Common myeloid progenitor, CD34-positive (primary cell): ENCODE measurements around the gene CLEC10A.
"Not testable (repeated sequence)": the region's sequence is repeated elsewhere in the genome, so short reads cannot be mapped to it uniquely, and the experiment has no call there.

Source experiments
- CTCF ChIA-PET: fragments of 350-600 bp; sonication (Branson Sonifier 250); formaldehyde crosslinking; loops from one replicate; lab custom pipeline; 2021; ENCODE audit warnings: antibody characterized with exemption; lab: Charles Lee
- POLR2A ChIA-PET: fragments of 350-600 bp; sonication (Branson Sonifier 250); formaldehyde crosslinking; loops from one replicate; lab custom pipeline; 2021; ENCODE audit warnings: antibody characterized with exemption; lab: Charles Lee
- DNase-seq, 3 donors: peaks; one replicate each; pipeline versions ENCODE4 v3.0.0 to v3.0.0-alpha.2; 2013
- H3K27ac ChIP-seq, 2 experiments: 1 replicate in 1 of 2; 2 replicates in 1 of 2; pipeline ENCODE4 v1.7.0; 2013; ENCODE audit warnings: inconsistent platforms in 2 of 2, low read length in 2 of 2, mild to moderate bottlenecking in 2 of 2, low read depth in 1 of 2, moderate library complexity in 1 of 2; ENCODE audit not compliant: severe bottlenecking in 2 of 2, insufficient read depth in 1 of 2, poor library complexity in 1 of 2
- H3K27me3 ChIP-seq, 5 experiments: replicated peaks in 2 of 5; 1 replicate in 3 of 5; 2 replicates in 2 of 5; pipeline versions ENCODE4 v1.6.1 to v1.7.0; 2013; ENCODE audit warnings: low read length in 4 of 5, mild to moderate bottlenecking in 2 of 5, moderate library complexity in 2 of 5, inconsistent platforms in 1 of 5; ENCODE audit not compliant: insufficient read depth in 5 of 5, control insufficient read depth in 4 of 5
- H3K36me3 ChIP-seq, 4 experiments: 1 replicate in 2 of 4; 2 replicates in 2 of 4; pipeline versions ENCODE4 v1.6.1 to v1.7.0; 2013; ENCODE audit warnings: low read length in 3 of 4, control low read depth in 1 of 4, mild to moderate bottlenecking in 1 of 4; ENCODE audit not compliant: control insufficient read depth in 4 of 4, insufficient read depth in 4 of 4
- H3K4me1 ChIP-seq, 4 experiments: 1 replicate in 3 of 4; 2 replicates in 1 of 4; pipeline versions ENCODE4 v1.6.1 to v1.7.1; 2013; ENCODE audit warnings: low read length in 3 of 4, mild to moderate bottlenecking in 3 of 4, control low read depth in 1 of 4, inconsistent platforms in 1 of 4, moderate library complexity in 1 of 4; ENCODE audit not compliant: control insufficient read depth in 4 of 4, insufficient read depth in 4 of 4; ENCODE audit errors: control extremely low read depth in 1 of 4
- H3K4me3 ChIP-seq, 7 experiments: 1 replicate in 4 of 7; 2 replicates in 3 of 7; pipeline versions ENCODE4 v1.5.1 to v1.7.0; 2013; ENCODE audit warnings: mild to moderate bottlenecking in 7 of 7, low read length in 6 of 7, moderate library complexity in 6 of 7, inconsistent platforms in 2 of 7, low read depth in 2 of 7, control low read depth in 1 of 7; ENCODE audit not compliant: insufficient read depth in 4 of 7, control insufficient read depth in 1 of 7; ENCODE audit errors: extremely low read depth in 1 of 7
- H3K9me3 ChIP-seq, 5 experiments: 1 replicate in 4 of 5; 2 replicates in 1 of 5; pipeline versions ENCODE4 v1.6.1 to v1.7.1; 2013; ENCODE audit warnings: low read length in 4 of 5, mild to moderate bottlenecking in 2 of 5, inconsistent platforms in 1 of 5, low read depth in 1 of 5, moderate library complexity in 1 of 5; ENCODE audit not compliant: control insufficient read depth in 4 of 5, insufficient read depth in 2 of 5; ENCODE audit errors: control extremely low read depth in 1 of 5
- WGBS: methylation state at CpG from one replicate; pipeline ENCODE4 v1.1.5; 2013; ENCODE audit not compliant: insufficient coverage; 5-methylcytosine and 5-hydroxymethylcytosine counted together

CLEC10A gene

DNA sequence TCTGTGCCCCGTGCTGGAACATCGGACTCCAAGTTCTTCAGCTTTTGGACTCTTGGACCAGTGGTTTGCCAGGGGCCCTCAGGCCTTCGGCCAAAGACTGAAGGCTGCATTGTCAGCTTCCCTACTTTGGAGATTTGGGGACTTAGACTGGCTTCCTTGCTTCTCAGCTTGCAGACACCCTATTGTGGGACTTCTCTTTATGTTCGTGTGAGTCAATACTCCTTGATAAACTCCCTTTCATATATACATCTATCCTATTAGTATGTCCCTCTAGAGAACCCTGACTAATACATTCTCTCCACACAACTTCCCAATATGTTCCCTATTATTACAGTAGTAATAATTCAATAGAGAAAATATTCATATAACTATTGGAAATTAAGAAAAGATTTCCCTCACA, 43.8 kb upstream of the CLEC10A start:
- 100% methylated on average over 3 of the region's 4 CpGs for WGBS
- ChIA-PET POLR2A (no interaction called here), CTCF (interaction anchor here (1.0 to 1.3 kb wide), 3 partner anchors 9 to 16 kb away, joined by 3 read pairs; no protein-coding TSS in a partner anchor)
- Histone ChIP-seq H3K36me3 (no peaks in the 10 kb centered on the region), H3K9me3 (no peaks in the 10 kb centered on the region), H3K4me3 (no peak overlapping the region), H3K4me1 (peaks cover 0 to 10% (median 8%) of the 10 kb centered on the region in 4 experiments), H3K27me3 (no peaks in the 10 kb centered on the region), H3K27ac (no peak overlapping the region)
- no peak for DNase-seq

DNA sequence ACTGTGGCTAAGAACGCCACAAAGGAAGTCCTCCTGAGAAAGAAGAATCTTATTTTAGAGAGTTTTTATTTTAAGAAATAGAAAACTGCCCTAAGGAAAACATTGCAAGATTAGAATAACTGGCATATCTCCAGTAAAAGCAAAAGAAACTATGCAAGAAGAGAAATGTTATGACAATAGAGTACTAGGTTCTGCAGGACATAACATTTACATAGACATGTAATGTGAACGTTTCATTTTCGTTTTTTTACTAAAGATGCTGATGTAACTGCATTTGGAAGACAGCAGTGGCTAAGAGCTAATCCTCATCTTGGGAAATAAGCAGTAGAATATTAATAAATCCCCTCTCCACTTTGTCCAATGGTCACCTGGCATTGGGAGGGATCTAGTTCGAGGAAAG, 42.3 kb upstream of the CLEC10A start:
- H3K27me3 ChIP-seq: no peaks in the 10 kb centered on the region
- ChIA-PET POLR2A (no interaction called here), CTCF (interaction anchor here (0.9 to 1.6 kb wide), 3 partner anchors 14 to 77 kb away, joined by 3 to 8 read pairs (median 4); no protein-coding TSS in a partner anchor)
- H3K36me3 ChIP-seq: no peaks in the 10 kb centered on the region
- no peak for DNase-seq
- H3K4me1 ChIP-seq: peaks cover 0 to 15% (median 11%) of the 10 kb centered on the region in 4 experiments
- WGBS: no CpG with 5 or more reads among the region's 4 CpGs
- no peak overlapping the region for H3K4me3 ChIP-seq
- H3K9me3 ChIP-seq: no peaks in the 10 kb centered on the region
- no peak overlapping the region for H3K27ac ChIP-seq

DNA sequence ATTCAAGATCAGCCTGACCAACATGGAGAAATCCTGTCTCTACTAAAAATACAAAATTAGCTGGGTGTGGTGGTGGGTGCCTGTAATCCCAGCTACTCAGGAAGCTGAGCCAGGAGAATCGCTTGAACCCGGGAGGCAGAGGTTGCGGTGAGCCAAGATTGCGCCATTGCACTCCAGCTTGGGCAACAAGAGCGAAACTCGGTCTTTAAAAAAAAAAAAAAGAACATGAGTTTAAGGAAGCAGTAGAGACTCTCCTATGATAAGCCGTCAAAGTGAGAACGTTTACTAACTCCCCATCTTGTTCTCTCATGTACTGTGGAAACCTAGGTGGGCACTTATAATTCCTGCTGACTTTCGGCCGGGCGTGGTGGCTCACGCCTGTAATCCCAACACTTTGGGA, 40.6 kb upstream of the CLEC10A start:
- peak in 2 of 3 donors; percentile 51 to 59 for DNase-seq

DNA sequence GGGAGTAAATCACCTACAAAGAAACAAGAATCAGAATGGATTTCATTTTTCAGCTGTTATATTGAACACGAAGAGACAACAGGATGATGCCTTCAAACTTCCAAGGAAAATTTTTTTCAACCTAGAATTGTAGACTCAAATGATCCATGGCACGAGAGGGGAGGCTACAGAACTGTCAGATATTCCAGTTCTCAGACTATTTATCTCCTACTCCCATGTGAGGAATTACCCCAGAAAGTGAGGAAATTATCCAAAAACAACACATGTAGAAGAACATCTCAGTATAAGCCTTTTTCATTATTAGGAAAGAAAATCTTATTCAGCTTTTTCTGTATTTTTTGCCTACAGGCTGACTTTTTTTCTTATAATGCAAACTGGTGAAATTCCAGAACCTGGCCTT, 40.1 kb upstream of the CLEC10A start:
- CTCF ChIA-PET: no interaction called here
- Histone ChIP-seq H3K27ac (no peak overlapping the region), H3K4me1 (peaks cover 0 to 27% (median 16%) of the 10 kb centered on the region in 4 experiments), H3K36me3 (no peaks in the 10 kb centered on the region), H3K27me3 (no peaks in the 10 kb centered on the region), H3K9me3 (no peaks in the 10 kb centered on the region), H3K4me3 (no peak overlapping the region)
- WGBS: 100% methylated on average over 1 of the region's 2 CpGs
- no peak for DNase-seq
- POLR2A ChIA-PET: interaction anchor here (0.6 kb wide), 1 partner anchor 68 kb away, joined by 4 read pairs; no protein-coding TSS in a partner anchor

More for the DNA sequence above, 40.6 kb upstream of the CLEC10A start:
- H3K9me3 ChIP-seq, CTCF ChIA-PET, H3K27me3 ChIP-seq, H3K27ac ChIP-seq, H3K36me3 ChIP-seq, H3K4me3 ChIP-seq: not testable (repeated sequence)
- H3K4me1 ChIP-seq: peaks cover 0 to 23% (median 13%) of the 10 kb centered on the region in 4 experiments
- 46% methylated on average over 6 of the region's 12 CpGs for WGBS
- POLR2A ChIA-PET: interaction anchor here (0.6 kb wide), 1 partner anchor 68 kb away, joined by 4 read pairs; no protein-coding TSS in a partner anchor

GRCh38 chr17:7119314-7119713, 39.3 kb upstream of the CLEC10A start:
- POLR2A ChIA-PET: no interaction called here
- peaks cover 0 to 35% (median 24%) of the 10 kb centered on the region in 4 experiments for H3K4me1 ChIP-seq
- no peaks in the 10 kb centered on the region for H3K36me3 ChIP-seq
- H3K27me3 ChIP-seq: no peaks in the 10 kb centered on the region
- H3K27ac ChIP-seq: no peak overlapping the region
- H3K4me3 ChIP-seq: no peak overlapping the region
- no peaks in the 10 kb centered on the region for H3K9me3 ChIP-seq
- CTCF ChIA-PET: no interaction called here
- DNase-seq: no peak
- 100% methylated on average over 10 of the region's 11 CpGs for WGBS

DNA sequence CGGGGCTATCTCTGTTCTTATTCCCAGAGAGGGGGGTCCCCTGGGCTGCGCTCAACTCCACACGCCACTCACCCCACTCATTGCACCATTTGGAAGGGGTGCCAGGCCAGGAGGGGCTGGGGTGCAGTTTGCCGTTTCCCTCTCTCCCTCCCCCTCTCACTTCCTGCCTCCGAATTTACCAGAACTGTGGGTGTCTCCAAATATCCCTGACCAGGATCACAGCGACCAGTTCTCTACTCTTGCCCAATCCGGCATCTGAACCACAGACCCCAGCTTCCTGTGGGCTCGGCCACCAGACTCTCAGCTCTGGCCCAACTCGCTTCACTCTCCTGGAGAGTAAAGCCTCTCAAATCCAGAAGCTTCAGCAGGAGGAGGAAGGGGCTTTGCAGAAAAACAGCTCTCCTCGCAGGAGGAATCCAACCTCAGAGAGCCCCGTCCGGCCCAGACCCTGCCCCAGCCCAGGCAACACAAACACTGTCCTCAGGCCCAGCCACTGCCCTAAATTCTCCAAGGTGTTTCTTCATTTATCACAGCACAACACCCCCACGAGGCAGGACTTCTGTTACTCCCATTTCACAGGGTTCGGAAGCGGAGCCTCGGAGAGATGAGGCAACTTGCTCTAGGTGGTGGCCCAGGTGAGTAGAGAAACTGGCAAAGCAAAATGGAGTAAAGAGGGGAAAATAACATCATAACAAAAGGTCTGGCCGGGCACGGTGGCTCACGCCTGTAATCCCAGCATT, 35.0 kb upstream of the CLEC10A start:
- Histone ChIP-seq H3K4me3 (peak overlapping the region in 1 of 7 experiments; percentile 33), H3K4me1 (peaks cover 0 to 41% (median 30%) of the 10 kb centered on the region in 4 experiments), H3K9me3 (peaks cover 0 to 2% (median 0%) of the 10 kb centered on the region in 5 experiments), H3K27me3 (no peaks in the 10 kb centered on the region), H3K36me3 (no peaks in the 10 kb centered on the region), H3K27ac (no peak overlapping the region)
- peak in 2 of 3 donors; percentile 51 to 53 for DNase-seq
- 48% methylated on average over 11 of the region's 19 CpGs for WGBS
- ChIA-PET POLR2A (no interaction called here), CTCF (interaction anchor here (1.1 to 2.4 kb wide), 3 partner anchors 10 to 33 kb away, joined by 3 to 8 read pairs (median 5); no protein-coding TSS in a partner anchor)
